HepG2 (cell line): Measurements from ENCODE around the gene STK32C. TPM values are rescaled to one million over a fixed set of nuclear protein-coding genes. Genes with fewer than 3 reads are reported as not detected.
A peak's percentile ranks its signal among the peaks of the same experiment; 100 is the strongest.

Experiments
- AKAP8 ChIP-seq: sonication (generic); formaldehyde crosslinking; IDR thresholded peaks from 2 replicates; pipeline ENCODE4 v1.5.1; 2020; ENCODE audit warnings: mild to moderate bottlenecking, missing genetic modification reagents
- HMGA1 ChIP-seq: sonication (generic); formaldehyde crosslinking; conservative IDR thresholded peaks from 2 replicates; pipeline ENCODE4 v1.4.0; 2020; ENCODE audit warnings: missing genetic modification reagents
- IRX3 ChIP-seq: sonication (generic); formaldehyde crosslinking; IDR thresholded peaks from 2 replicates; pipeline ENCODE4 v1.8.1; 2023; ENCODE audit warnings: mild to moderate bottlenecking, low read depth, missing genetic modification reagents, borderline replicate concordance
- NFYB ChIP-seq: sonication (generic); formaldehyde crosslinking; IDR thresholded peaks from 2 replicates; pipeline ENCODE4 v1.4.0; 2020; ENCODE audit warnings: missing genetic modification reagents
- ONECUT2 ChIP-seq: sonication (generic); formaldehyde crosslinking; IDR thresholded peaks from 2 replicates; pipeline ENCODE4 v1.4.0; 2020; ENCODE audit warnings: missing genetic modification reagents
- SMARCC2 ChIP-seq: fragments of 450-650 bp; IDR thresholded peaks from 2 replicates; pipeline ENCODE4 v1.6.1; 2017; ENCODE audit warnings: antibody characterized with exemption, mild to moderate bottlenecking
- SNAPC2 ChIP-seq: sonication (generic); formaldehyde crosslinking; IDR thresholded peaks from 2 replicates; pipeline ENCODE4 v1.8.1; 2022; ENCODE audit warnings: mild to moderate bottlenecking, missing genetic modification reagents
- SOX5 ChIP-seq: IDR thresholded peaks from 2 replicates; pipeline ENCODE4 v1.6.1; 2016; ENCODE audit warnings: borderline replicate concordance
- SOX6 ChIP-seq, 2 experiments: fragments of 450-650 bp in 1 of 2; sonication (generic) in 1 of 2; formaldehyde crosslinking in 1 of 2; IDR thresholded peaks; 2 replicates each; pipeline versions ENCODE4 v1.4.0 to v1.6.1; 2017 to 2020; ENCODE audit warnings: antibody characterized with exemption in 1 of 2, mild to moderate bottlenecking in 1 of 2, missing genetic modification reagents in 1 of 2
- WIZ ChIP-seq: sonication (generic); formaldehyde crosslinking; IDR thresholded peaks from 2 replicates; pipeline ENCODE4 v1.5.1; 2020; ENCODE audit warnings: mild to moderate bottlenecking, missing genetic modification reagents
- ZBTB1 ChIP-seq: sonication (generic); formaldehyde crosslinking; IDR thresholded peaks from 2 replicates; pipeline ENCODE4 v1.4.0; 2020; ENCODE audit warnings: missing genetic modification reagents, borderline replicate concordance
- ZNF124 ChIP-seq: sonication (generic); formaldehyde crosslinking; IDR thresholded peaks from 2 replicates; pipeline ENCODE4 v1.4.0; 2020; ENCODE audit warnings: missing genetic modification reagents
- ZNF138 ChIP-seq: sonication (generic); formaldehyde crosslinking; IDR thresholded peaks from 2 replicates; pipeline ENCODE4 v1.5.0; 2020; ENCODE audit warnings: mild to moderate bottlenecking, low read depth, missing genetic modification reagents
- ZNF234 ChIP-seq: sonication (generic); formaldehyde crosslinking; conservative IDR thresholded peaks from 2 replicates; pipeline ENCODE4 v1.5.1; 2020; ENCODE audit warnings: mild to moderate bottlenecking, missing genetic modification reagents
- ZNF251 ChIP-seq: sonication (generic); formaldehyde crosslinking; IDR thresholded peaks from 2 replicates; pipeline ENCODE4 v1.9.0; 2021; ENCODE audit warnings: mild to moderate bottlenecking, missing genetic modification reagents
- ZNF256 ChIP-seq: sonication (generic); formaldehyde crosslinking; conservative IDR thresholded peaks from 2 replicates; pipeline ENCODE4 v1.4.0; 2020; ENCODE audit warnings: missing genetic modification reagents
- ZNF441 ChIP-seq: sonication (generic); formaldehyde crosslinking; IDR thresholded peaks from 2 replicates; pipeline ENCODE4 v1.7.0; 2021; ENCODE audit warnings: missing genetic modification reagents, borderline replicate concordance
- ZNF562 ChIP-seq: sonication (generic); formaldehyde crosslinking; IDR thresholded peaks from 2 replicates; pipeline ENCODE4 v1.8.0; 2022; ENCODE audit warnings: missing genetic modification reagents, borderline replicate concordance
- ZNF768 ChIP-seq: sonication (generic); formaldehyde crosslinking; IDR thresholded peaks from 2 replicates; pipeline ENCODE4 v1.4.0; 2020; ENCODE audit warnings: missing genetic modification reagents
- ZNF773 ChIP-seq: sonication (generic); formaldehyde crosslinking; IDR thresholded peaks from 2 replicates; pipeline ENCODE4 v1.4.0; 2020; ENCODE audit warnings: missing genetic modification reagents, borderline replicate concordance
- ZNF878 ChIP-seq: sonication (generic); formaldehyde crosslinking; IDR thresholded peaks from 2 replicates; pipeline ENCODE4 v1.8.1; 2023; ENCODE audit warnings: mild to moderate bottlenecking, missing genetic modification reagents, moderate library complexity
- polyA plus RNA-seq, 8 experiments: library from polyadenylated mRNA; depleted of rRNA in 3 of 8; stranded (reverse) in 7 of 8; unstranded in 1 of 8; fragments of >200 nt; fragmentation: Illumina TruSeq in 4 of 8; extraction: Trizol in 4 of 8; gene quantifications; 2 replicates each; pipeline versions ENCODE4 v1.2.1 to v1.2.3, GENCODE V29; 2011 to 2016; ENCODE audit warnings: low read depth in 4 of 8, missing spikeins in 1 of 8, mixed read lengths in 1 of 8; ENCODE audit not compliant: insufficient read depth in 1 of 8
- total RNA-seq, 5 experiments: library from RNA; depleted of rRNA; stranded (reverse); fragments of >200 nt; fragmentation: Illumina TruSeq; extraction: Trizol; gene quantifications; 2 replicates each; pipeline ENCODE4 v1.2.3, GENCODE V29; 2016; ENCODE audit warnings: low read depth in 1 of 5
- TF ChIP-seq, protein P1 (sequence below): sonication (generic); formaldehyde crosslinking; IDR thresholded peaks from 2 replicates; pipeline ENCODE4 v1.5.1; 2020; ENCODE audit warnings: missing genetic modification reagents, mild to moderate bottlenecking, borderline replicate concordance
- TF ChIP-seq, protein P2 (sequence below): sonication (generic); formaldehyde crosslinking; IDR thresholded peaks from 2 replicates; pipeline ENCODE4 v1.4.0; 2020; ENCODE audit warnings: missing genetic modification reagents, borderline replicate concordance
- TF ChIP-seq, protein P3 (sequence below): IDR thresholded peaks from 2 replicates; pipeline ENCODE4 v1.6.1; 2016; ENCODE audit warnings: missing compliant biosample characterization, missing genetic modification reagents, borderline replicate concordance

The STK32C gene
- total and polyA plus RNA-seq, 2 of the 13 experiments (the other 11 are each of a cell fraction or from before 2014, with no cell fraction given) = 10.9 to 19.4 TPM

DNA sequence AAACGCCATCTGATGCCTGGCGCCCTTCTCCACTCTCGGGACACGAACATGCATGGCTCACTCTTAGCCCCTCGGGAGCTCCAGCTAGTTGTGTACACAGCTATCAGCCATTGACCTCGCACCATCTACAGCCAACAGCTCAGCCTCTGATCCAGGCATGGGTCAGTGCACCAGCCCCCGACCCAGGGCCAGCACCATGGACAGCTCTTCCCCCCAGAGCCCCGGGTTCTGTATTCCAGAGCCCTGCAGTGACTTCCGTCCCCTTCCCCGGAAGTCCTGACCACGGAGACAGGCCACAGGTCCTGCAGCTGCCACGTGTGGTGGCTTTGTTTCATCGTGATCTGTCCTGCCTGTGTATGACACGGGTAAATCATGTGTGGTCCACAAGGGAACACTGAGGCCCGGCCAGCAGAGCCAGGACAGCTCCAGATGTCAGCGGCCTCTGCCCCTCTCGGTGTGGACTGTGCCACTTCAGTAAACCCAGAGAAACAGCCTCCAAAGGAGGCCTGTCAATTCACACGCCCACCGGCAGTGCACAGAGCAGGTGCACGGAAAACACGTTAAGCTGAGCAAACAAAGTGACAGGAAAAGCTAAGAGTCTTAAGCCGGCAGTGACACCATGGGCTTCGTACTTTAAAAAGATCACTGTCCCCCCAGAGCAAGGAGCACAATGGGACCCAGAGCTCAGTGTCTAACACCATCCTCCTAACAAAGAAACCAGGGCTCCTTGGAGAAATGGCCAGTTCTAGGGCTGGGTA, 13.0 kb downstream of the STK32C start (continued):
- TF ChIP-seq SNAPC2 (CRISPR knock-in tag) (no peak), SOX6 (IDR thresholded peaks at IDR 0.05) (no peak), SOX6 (CRISPR knock-in tag; IDR thresholded peaks at IDR 0.05) (no peak), ZNF773 (CRISPR knock-in tag) (no peak), ZNF878 (no peak), ZNF562 (no peak), WIZ (no peak), ZNF251 (CRISPR knock-in tag) (no peak), ZNF441 (CRISPR knock-in tag) (peak; percentile 48; the same call in 1 of the 2 replicates), ZNF138 (no peak), IRX3 (CRISPR knock-in tag) (0 out of 2 replicates have a peak, but pooled peaks have one; percentile 38), ZNF256 (CRISPR knock-in tag) (no peak), ZNF124 (0 out of 2 replicates have a peak, but pooled peaks have one; percentile 44), AKAP8 (CRISPR knock-in tag) (no peak), ZBTB1 (no peak), SOX5 (CRISPR knock-in tag) (no peak), ONECUT2 (CRISPR knock-in tag) (no peak), HMGA1 (CRISPR knock-in tag) (no peak), SMARCC2 (no peak), ZNF768 (no peak), NFYB (CRISPR knock-in tag) (no peak), ZNF234 (CRISPR knock-in tag) (no peak)
- TF ChIP-seq, protein P1, sequence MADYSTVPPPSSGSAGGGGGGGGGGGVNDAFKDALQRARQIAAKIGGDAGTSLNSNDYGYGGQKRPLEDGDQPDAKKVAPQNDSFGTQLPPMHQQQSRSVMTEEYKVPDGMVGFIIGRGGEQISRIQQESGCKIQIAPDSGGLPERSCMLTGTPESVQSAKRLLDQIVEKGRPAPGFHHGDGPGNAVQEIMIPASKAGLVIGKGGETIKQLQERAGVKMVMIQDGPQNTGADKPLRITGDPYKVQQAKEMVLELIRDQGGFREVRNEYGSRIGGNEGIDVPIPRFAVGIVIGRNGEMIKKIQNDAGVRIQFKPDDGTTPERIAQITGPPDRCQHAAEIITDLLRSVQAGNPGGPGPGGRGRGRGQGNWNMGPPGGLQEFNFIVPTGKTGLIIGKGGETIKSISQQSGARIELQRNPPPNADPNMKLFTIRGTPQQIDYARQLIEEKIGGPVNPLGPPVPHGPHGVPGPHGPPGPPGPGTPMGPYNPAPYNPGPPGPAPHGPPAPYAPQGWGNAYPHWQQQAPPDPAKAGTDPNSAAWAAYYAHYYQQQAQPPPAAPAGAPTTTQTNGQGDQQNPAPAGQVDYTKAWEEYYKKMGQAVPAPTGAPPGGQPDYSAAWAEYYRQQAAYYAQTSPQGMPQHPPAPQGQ (CRISPR knock-in tag) = no peak
- TF ChIP-seq, protein P2, sequence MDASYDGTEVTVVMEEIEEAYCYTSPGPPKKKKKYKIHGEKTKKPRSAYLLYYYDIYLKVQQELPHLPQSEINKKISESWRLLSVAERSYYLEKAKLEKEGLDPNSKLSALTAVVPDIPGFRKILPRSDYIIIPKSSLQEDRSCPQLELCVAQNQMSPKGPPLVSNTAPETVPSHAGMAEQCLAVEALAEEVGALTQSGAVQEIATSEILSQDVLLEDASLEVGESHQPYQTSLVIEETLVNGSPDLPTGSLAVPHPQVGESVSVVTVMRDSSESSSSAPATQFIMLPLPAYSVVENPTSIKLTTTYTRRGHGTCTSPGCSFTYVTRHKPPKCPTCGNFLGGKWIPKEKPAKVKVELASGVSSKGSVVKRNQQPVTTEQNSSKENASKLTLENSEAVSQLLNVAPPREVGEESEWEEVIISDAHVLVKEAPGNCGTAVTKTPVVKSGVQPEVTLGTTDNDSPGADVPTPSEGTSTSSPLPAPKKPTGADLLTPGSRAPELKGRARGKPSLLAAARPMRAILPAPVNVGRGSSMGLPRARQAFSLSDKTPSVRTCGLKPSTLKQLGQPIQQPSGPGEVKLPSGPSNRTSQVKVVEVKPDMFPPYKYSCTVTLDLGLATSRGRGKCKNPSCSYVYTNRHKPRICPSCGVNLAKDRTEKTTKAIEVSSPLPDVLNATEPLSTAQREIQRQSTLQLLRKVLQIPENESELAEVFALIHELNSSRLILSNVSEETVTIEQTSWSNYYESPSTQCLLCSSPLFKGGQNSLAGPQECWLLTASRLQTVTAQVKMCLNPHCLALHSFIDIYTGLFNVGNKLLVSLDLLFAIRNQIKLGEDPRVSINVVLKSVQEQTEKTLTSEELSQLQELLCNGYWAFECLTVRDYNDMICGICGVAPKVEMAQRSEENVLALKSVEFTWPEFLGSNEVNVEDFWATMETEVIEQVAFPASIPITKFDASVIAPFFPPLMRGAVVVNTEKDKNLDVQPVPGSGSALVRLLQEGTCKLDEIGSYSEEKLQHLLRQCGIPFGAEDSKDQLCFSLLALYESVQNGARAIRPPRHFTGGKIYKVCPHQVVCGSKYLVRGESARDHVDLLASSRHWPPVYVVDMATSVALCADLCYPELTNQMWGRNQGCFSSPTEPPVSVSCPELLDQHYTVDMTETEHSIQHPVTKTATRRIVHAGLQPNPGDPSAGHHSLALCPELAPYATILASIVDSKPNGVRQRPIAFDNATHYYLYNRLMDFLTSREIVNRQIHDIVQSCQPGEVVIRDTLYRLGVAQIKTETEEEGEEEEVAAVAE (CRISPR knock-in tag) = no peak
- TF ChIP-seq, protein P3, sequence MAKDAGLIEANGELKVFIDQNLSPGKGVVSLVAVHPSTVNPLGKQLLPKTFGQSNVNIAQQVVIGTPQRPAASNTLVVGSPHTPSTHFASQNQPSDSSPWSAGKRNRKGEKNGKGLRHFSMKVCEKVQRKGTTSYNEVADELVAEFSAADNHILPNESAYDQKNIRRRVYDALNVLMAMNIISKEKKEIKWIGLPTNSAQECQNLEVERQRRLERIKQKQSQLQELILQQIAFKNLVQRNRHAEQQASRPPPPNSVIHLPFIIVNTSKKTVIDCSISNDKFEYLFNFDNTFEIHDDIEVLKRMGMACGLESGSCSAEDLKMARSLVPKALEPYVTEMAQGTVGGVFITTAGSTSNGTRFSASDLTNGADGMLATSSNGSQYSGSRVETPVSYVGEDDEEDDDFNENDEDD (CRISPR knock-in tag) = no peak
